Measurements from ENCODE around the gene PFDN4. TPM values are rescaled to one million over a fixed set of nuclear protein-coding genes. Genes with fewer than 3 reads are reported as not detected.

The PFDN4 gene
- total RNA-seq, 1 donor: 82.0 TPM

DNA sequence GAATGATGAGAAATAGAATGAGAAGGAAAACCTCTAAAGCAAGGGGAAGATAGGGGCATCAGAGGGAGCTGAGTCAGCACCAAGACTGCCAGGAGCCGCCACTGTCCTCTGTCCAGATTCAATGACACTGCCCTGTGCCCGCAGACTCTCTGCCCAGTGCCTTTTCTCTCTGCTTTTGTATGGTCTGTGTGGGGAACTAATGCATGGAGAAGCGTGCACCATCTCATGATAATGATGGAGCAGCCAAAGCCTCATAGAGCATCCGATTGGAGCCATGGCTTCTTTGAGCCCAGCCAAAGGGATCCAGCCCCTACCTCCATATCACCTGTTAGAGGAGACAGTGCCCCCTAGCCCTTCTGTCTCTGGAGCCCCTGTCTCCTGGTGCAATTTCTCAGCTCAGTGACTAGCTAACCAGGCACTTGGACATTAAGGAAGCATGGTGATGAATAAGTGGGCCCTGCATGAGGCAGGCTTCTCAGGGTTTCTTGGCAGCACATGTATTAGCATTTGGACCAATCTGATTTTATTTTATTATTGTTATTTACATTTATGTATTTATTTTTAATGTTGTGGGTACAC is 6.5 kb upstream of the PFDN4 start:
- no peak overlapping the region for H3K4me3 ChIP-seq (ENCODE audit: low read depth, low read length)
- TF ChIP-seq, protein P1, sequence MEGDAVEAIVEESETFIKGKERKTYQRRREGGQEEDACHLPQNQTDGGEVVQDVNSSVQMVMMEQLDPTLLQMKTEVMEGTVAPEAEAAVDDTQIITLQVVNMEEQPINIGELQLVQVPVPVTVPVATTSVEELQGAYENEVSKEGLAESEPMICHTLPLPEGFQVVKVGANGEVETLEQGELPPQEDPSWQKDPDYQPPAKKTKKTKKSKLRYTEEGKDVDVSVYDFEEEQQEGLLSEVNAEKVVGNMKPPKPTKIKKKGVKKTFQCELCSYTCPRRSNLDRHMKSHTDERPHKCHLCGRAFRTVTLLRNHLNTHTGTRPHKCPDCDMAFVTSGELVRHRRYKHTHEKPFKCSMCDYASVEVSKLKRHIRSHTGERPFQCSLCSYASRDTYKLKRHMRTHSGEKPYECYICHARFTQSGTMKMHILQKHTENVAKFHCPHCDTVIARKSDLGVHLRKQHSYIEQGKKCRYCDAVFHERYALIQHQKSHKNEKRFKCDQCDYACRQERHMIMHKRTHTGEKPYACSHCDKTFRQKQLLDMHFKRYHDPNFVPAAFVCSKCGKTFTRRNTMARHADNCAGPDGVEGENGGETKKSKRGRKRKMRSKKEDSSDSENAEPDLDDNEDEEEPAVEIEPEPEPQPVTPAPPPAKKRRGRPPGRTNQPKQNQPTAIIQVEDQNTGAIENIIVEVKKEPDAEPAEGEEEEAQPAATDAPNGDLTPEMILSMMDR (IDR thresholded peaks at IDR 0.05; ENCODE audit: insufficient read depth, low read depth, low read length): no peak
- no peak for DNase-seq (ENCODE audit: low read depth)

- TF ChIP-seq, protein P1 (IDR thresholded peaks at IDR 0.05; ENCODE audit: insufficient read depth, low read depth, low read length): no peak
- no peak overlapping the region for H3K4me3 ChIP-seq (ENCODE audit: low read depth, low read length)
- DNase-seq (ENCODE audit: low read depth): no peak
Measured at GRCh38 chr20:54203281-54203680, 4.6 kb upstream of the PFDN4 start.

DNA sequence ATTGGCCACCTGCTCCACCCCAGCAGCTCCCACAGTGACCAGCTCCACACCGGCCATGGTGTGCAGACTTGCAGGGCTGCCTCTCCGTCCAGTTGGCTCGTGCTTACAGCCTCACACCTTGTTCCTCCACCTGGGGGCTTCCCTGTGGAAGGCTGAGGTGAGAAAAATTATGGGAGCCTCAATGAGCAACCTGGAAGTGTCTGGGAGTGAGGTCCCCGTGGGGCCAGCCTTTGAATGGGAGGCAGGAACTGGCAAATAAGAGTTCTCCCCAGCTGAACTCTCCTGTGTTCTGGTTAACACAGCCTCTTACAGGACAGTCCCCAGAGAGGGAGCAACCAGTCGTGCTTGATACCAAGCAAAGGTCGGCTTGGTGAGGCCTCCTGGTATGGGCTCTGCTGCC is 3.8 kb upstream of the PFDN4 start:
- TF ChIP-seq, protein P1 (IDR thresholded peaks at IDR 0.05; ENCODE audit: insufficient read depth, low read depth, low read length): no peak
- H3K4me3 ChIP-seq (ENCODE audit: low read depth, low read length): no peak overlapping the region
- no peak for DNase-seq (ENCODE audit: low read depth)

DNA sequence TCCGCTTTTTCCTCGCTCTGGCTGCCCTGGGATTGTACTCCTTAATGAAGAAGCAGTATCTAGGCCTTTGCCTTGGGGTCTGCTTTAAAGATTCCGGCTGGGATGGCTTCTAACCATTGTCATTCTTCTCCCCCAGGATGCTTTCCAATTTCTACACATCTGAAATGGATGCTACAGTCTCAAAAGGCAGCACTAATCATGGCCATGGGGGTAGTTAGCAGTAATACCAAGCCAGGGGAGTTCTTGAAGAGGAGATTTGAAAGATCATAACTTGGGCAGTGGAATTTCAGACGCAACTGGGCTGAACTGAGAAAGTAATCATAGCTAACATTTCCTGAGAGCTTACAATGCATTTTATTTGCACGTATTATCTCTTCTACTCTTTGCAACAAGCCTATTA is 3.4 kb upstream of the PFDN4 start:
- no peak overlapping the region for H3K4me3 ChIP-seq (ENCODE audit: low read depth, low read length)
- no peak for DNase-seq (ENCODE audit: low read depth)
- TF ChIP-seq, protein P1 (IDR thresholded peaks at IDR 0.05; ENCODE audit: insufficient read depth, low read depth, low read length): no peak

GRCh38 chr20:54205450-54205849 is 2.4 kb upstream of the PFDN4 start:
- TF ChIP-seq, protein P1 (IDR thresholded peaks at IDR 0.05; ENCODE audit: insufficient read depth, low read depth, low read length): no peak
- H3K4me3 ChIP-seq (ENCODE audit: low read depth, low read length): no peak overlapping the region
- DNase-seq (ENCODE audit: low read depth): no peak

DNA sequence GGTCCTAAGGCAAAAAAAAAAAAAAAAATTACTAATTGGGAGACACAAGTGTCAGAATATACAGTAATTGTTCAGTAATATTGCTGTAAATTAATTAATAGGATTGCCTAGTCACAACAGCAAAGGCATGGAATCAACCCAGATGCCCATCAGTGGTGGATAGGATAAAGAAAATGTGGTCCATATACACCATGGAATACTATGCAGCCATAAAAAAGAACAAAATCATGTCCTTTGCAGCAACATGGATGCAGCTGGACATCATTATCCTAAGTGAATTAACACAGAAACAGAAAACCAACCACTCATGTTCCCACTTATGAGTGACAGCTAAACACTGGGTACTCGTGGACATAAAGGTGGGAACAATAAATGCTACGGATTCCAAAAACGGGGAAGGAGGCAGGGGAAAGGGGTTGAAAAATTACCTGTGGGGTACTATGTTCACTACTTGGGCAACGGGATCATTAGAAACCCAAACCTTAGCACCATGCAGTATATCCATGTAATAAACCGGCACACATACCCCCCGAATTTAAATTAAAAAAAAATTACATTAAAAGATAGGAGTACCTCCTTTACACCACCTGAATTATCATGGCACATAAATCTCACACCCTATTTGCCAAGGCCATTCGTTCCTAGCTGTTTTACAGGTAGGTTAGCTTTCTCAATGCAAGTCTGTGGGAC is 689 bp upstream of the PFDN4 start:
- H3K4me3 ChIP-seq (ENCODE audit: low read depth, low read length): peak overlapping the region; percentile 88
- DNase-seq (ENCODE audit: low read depth): no peak
- TF ChIP-seq, protein P1 (IDR thresholded peaks at IDR 0.05; ENCODE audit: insufficient read depth, low read depth, low read length): no peak
